Tibial artery (tissue), 4 donors: ENCODE results near the gene COL4A2.
"Not testable (repeated sequence)": the region's sequence is repeated elsewhere in the genome, so short reads cannot be mapped to it uniquely, and the experiment has no call there.

Source experiments
- DNase-seq, 2 donors: peaks; one replicate each; pipeline ENCODE4 v3.0.0-alpha.2; 2019
- H3K27ac ChIP-seq, 2 donors: fragments of 200-600 bp; sonication (generic) in 1 of 2; 1 replicate in 1 of 2; 2 replicates in 1 of 2; pipeline ENCODE4 v1.5.1; 2018 to 2019; ENCODE audit warnings: mild to moderate bottlenecking in 1 of 2
- H3K27me3 ChIP-seq, 2 donors: fragments of 200-600 bp; sonication (generic) in 1 of 2; one replicate each; pipeline versions ENCODE4 v1.5.1 to v1.6.0; 2016 to 2019
- H3K36me3 ChIP-seq, 3 donors: fragments of 200-600 bp; sonication (generic) in 2 of 3; one replicate each; pipeline ENCODE4 v1.5.1; 2016 to 2019; ENCODE audit warnings: mild to moderate bottlenecking in 2 of 3
- H3K4me1 ChIP-seq, 4 donors: fragments of 200-600 bp; sonication (generic) in 2 of 4; 1 replicate in 3 of 4; 2 replicates in 1 of 4; pipeline ENCODE4 v1.5.1; 2016 to 2019
- H3K4me3 ChIP-seq, 2 donors: fragments of 200-600 bp; sonication (generic) in 1 of 2; 1 replicate in 1 of 2; 2 replicates in 1 of 2; pipeline ENCODE4 v1.5.1; 2018 to 2019; ENCODE audit warnings: mild to moderate bottlenecking in 2 of 2
- H3K9me3 ChIP-seq, 3 donors: fragments of 200-600 bp; sonication (generic) in 1 of 3; one replicate each; pipeline ENCODE4 v1.5.1; 2016 to 2019
- CTCF ChIP-seq, 2 experiments: fragments of 200-600 bp in 1 of 2; fragments of 450-650 bp in 1 of 2; IDR thresholded peaks; one replicate each; pipeline ENCODE4 v1.5.1; 2017 to 2019; ENCODE audit warnings: antibody characterized with exemption in 2 of 2, mild to moderate bottlenecking in 1 of 2, moderate library complexity in 1 of 2
- intact Hi-C: fragments of 100-400 bp; cut with DNase I; formaldehyde crosslinking; loops from one replicate; pipeline ENCODE4 v1.15.0; 2023; ENCODE audit warnings: low total_unique reads

COL4A2 gene

GRCh38 chr13:110449219-110450015, 142.3 kb downstream of the COL4A2 start:
- Histone ChIP-seq H3K4me3 (no peak overlapping the region), H3K4me1 (peaks cover 0 to 17% (median 3%) of the 10 kb centered on the region in 4 donors), H3K27me3 (no peaks in the 10 kb centered on the region), H3K36me3 (peaks cover 49 to 94% (median 76%) of the 10 kb centered on the region in 3 donors), H3K27ac (peak overlapping the region in 1 of 2 donors; percentile 76), H3K9me3 (no peaks in the 10 kb centered on the region)
- peak in 1 of 2 donors; percentile 39 for DNase-seq
- intact Hi-C loops: loop anchor here (10.0 kb wide), 2 partner anchors 195 to 365 kb away; no protein-coding TSS in a partner anchor
- TF ChIP-seq CTCF (IDR thresholded peaks at IDR 0.05): no peak

GRCh38 chr13:110450016-110450900, 143.2 kb downstream of the COL4A2 start:
- Histone ChIP-seq H3K4me3 (no peak overlapping the region), H3K4me1 (peaks cover 0 to 17% (median 3%) of the 10 kb centered on the region in 4 donors), H3K9me3 (no peaks in the 10 kb centered on the region), H3K27ac (peak overlapping the region in 1 of 2 donors; percentile 76), H3K27me3 (no peaks in the 10 kb centered on the region), H3K36me3 (peaks cover 49 to 95% (median 81%) of the 10 kb centered on the region in 3 donors)
- intact Hi-C loops: loop anchor here (10.0 kb wide), 2 partner anchors 195 to 365 kb away; no protein-coding TSS in a partner anchor
- peak in 1 of 2 donors; percentile 65 for DNase-seq
- TF ChIP-seq CTCF (IDR thresholded peaks at IDR 0.05): no peak

GRCh38 chr13:110450941-110451730, 144.1 kb downstream of the COL4A2 start:
- Histone ChIP-seq H3K4me1 (peaks cover 0 to 17% (median 4%) of the 10 kb centered on the region in 4 donors), H3K27ac (peak overlapping the region; percentile 15 to 19), H3K9me3 (no peaks in the 10 kb centered on the region), H3K36me3 (peaks cover 43 to 92% (median 73%) of the 10 kb centered on the region in 3 donors), H3K27me3 (no peaks in the 10 kb centered on the region), H3K4me3 (no peak overlapping the region)
- no peak for TF ChIP-seq CTCF (IDR thresholded peaks at IDR 0.05)
- DNase-seq: peak in 1 of 2 donors; percentile 59
- intact Hi-C loops: loop anchor here (10.0 kb wide), 2 partner anchors 194 to 364 kb away; no protein-coding TSS in a partner anchor

GRCh38 chr13:110453091-110453490, 146.0 kb downstream of the COL4A2 start:
- peak overlapping the region in 1 of 2 donors; percentile 14 for H3K27ac ChIP-seq
- H3K27me3 ChIP-seq, H3K9me3 ChIP-seq, H3K4me3 ChIP-seq, H3K4me1 ChIP-seq: not testable (repeated sequence)
- DNase-seq: peak in 1 of 2 donors; percentile 48
- peaks cover 34 to 83% (median 64%) of the 10 kb centered on the region in 3 donors for H3K36me3 ChIP-seq
- intact Hi-C loops: loop anchor here (10.0 kb wide), 2 partner anchors 192 to 362 kb away; no protein-coding TSS in a partner anchor

GRCh38 chr13:110453797-110454196, 146.7 kb downstream of the COL4A2 start:
- Histone ChIP-seq H3K9me3 (no peaks in the 10 kb centered on the region), H3K27me3 (no peaks in the 10 kb centered on the region), H3K36me3 (peaks cover 39 to 84% (median 71%) of the 10 kb centered on the region in 3 donors), H3K4me3 (no peak overlapping the region), H3K27ac (peak overlapping the region in 1 of 2 donors; percentile 28), H3K4me1 (peaks cover 0 to 5% (median under 1%) of the 10 kb centered on the region in 4 donors)
- no peak for DNase-seq
- TF ChIP-seq CTCF (IDR thresholded peaks at IDR 0.05): no peak
- intact Hi-C loops: loop anchor here (10.0 kb wide), 2 partner anchors 191 to 361 kb away; no protein-coding TSS in a partner anchor
